HL-60 (cell line): ENCODE data around the gene SLIT1.

Experiments
- GABPA ChIP-seq: IDR thresholded peaks from 2 replicates; pipeline ENCODE4 v1.6.1; 2012; ENCODE audit warnings: low read depth
- POLR2AphosphoS5 ChIP-seq: IDR thresholded peaks from 2 replicates; pipeline ENCODE4 v1.6.1; 2012; ENCODE audit warnings: low read depth
- SPI1 ChIP-seq: IDR thresholded peaks from 2 replicates; pipeline ENCODE4 v1.6.1; 2012; ENCODE audit warnings: low read depth, mild to moderate bottlenecking, borderline replicate concordance
- TF ChIP-seq, protein P1 (sequence below): IDR thresholded peaks from one replicate; pipeline ENCODE4 v1.5.1; 2011; ENCODE audit warnings: low read length, control low read depth, inconsistent platforms; ENCODE audit not compliant: insufficient read depth
- TF ChIP-seq, protein P2 (sequence below): IDR thresholded peaks from 2 replicates; pipeline ENCODE4 v1.6.1; 2012; ENCODE audit warnings: low read depth; ENCODE audit not compliant: insufficient replicate concordance

DNA sequence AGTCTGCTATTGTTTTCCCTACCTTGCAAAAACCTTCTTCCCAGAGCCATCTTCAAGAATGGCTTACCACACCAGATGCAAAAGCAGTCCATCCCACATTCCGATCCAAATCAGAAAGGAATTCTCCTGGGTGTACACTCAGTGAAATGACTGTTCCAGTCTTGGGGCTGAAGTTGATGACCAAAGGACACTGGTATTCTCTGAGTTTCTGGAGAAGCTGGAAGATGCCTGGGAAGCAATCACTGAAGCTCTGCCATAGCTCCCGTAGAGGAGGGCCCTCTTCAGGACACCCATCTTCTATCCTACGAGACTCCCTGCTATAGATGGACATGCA, 197.9 kb downstream of the SLIT1 start:
- TF ChIP-seq, protein P1, sequence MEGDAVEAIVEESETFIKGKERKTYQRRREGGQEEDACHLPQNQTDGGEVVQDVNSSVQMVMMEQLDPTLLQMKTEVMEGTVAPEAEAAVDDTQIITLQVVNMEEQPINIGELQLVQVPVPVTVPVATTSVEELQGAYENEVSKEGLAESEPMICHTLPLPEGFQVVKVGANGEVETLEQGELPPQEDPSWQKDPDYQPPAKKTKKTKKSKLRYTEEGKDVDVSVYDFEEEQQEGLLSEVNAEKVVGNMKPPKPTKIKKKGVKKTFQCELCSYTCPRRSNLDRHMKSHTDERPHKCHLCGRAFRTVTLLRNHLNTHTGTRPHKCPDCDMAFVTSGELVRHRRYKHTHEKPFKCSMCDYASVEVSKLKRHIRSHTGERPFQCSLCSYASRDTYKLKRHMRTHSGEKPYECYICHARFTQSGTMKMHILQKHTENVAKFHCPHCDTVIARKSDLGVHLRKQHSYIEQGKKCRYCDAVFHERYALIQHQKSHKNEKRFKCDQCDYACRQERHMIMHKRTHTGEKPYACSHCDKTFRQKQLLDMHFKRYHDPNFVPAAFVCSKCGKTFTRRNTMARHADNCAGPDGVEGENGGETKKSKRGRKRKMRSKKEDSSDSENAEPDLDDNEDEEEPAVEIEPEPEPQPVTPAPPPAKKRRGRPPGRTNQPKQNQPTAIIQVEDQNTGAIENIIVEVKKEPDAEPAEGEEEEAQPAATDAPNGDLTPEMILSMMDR = no peak
- TF ChIP-seq POLR2AphosphoS5 (no peak), GABPA (no peak), SPI1 (no peak)
- TF ChIP-seq, protein P2, sequence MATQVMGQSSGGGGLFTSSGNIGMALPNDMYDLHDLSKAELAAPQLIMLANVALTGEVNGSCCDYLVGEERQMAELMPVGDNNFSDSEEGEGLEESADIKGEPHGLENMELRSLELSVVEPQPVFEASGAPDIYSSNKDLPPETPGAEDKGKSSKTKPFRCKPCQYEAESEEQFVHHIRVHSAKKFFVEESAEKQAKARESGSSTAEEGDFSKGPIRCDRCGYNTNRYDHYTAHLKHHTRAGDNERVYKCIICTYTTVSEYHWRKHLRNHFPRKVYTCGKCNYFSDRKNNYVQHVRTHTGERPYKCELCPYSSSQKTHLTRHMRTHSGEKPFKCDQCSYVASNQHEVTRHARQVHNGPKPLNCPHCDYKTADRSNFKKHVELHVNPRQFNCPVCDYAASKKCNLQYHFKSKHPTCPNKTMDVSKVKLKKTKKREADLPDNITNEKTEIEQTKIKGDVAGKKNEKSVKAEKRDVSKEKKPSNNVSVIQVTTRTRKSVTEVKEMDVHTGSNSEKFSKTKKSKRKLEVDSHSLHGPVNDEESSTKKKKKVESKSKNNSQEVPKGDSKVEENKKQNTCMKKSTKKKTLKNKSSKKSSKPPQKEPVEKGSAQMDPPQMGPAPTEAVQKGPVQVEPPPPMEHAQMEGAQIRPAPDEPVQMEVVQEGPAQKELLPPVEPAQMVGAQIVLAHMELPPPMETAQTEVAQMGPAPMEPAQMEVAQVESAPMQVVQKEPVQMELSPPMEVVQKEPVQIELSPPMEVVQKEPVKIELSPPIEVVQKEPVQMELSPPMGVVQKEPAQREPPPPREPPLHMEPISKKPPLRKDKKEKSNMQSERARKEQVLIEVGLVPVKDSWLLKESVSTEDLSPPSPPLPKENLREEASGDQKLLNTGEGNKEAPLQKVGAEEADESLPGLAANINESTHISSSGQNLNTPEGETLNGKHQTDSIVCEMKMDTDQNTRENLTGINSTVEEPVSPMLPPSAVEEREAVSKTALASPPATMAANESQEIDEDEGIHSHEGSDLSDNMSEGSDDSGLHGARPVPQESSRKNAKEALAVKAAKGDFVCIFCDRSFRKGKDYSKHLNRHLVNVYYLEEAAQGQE = no peak
